Measurements from ENCODE around the gene ATP8B1.

Gene ATP8B1

DNA sequence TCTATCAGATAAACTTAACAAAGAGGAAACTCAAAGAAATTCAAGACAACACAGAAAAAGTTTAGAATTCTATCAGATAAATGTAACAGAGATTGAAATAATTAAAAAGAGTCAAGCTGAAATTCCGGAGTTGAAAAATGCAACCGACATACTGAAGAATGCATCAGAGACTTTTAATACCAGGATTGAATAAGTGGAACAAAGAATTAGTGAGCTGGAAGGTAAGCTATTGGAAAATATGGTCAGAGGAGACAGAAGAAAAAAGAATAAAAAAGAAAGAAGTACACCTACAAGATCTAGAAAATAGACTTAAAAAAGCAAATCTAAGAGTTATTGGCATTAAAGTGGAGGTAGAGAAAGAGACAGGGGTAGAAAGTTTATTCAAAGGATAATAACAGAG lies 88.0 kb downstream of the ATP8B1 start:
- TF ChIP-seq CREB1 (IDR thresholded peaks at IDR 0.05; ENCODE audit: low read depth) (no peak), CEBPB (IDR thresholded peaks at IDR 0.05) (no peak), ZBTB7A (IDR thresholded peaks at IDR 0.05; ENCODE audit: low read depth) (no peak), FOXM1 (IDR thresholded peaks at IDR 0.05; ENCODE audit: borderline replicate concordance, low read depth) (no peak), TAF1 (IDR thresholded peaks at IDR 0.05; ENCODE audit: low read depth) (no peak), EGR1 (IDR thresholded peaks at IDR 0.05) (no peak), YY1 (IDR thresholded peaks at IDR 0.05; ENCODE audit: low read depth) (no peak), TEAD4 (IDR thresholded peaks at IDR 0.05) (no peak), RAD21 (IDR thresholded peaks at IDR 0.05; ENCODE audit: low read depth) (no peak), NFIC (IDR thresholded peaks at IDR 0.05) (no peak), EP300 (IDR thresholded peaks at IDR 0.05; ENCODE audit: borderline replicate concordance) (no peak), TCF12 (IDR thresholded peaks at IDR 0.05; ENCODE audit: low read depth) (no peak)
- TF ChIP-seq, protein P1, sequence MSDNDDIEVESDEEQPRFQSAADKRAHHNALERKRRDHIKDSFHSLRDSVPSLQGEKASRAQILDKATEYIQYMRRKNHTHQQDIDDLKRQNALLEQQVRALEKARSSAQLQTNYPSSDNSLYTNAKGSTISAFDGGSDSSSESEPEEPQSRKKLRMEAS (IDR thresholded peaks at IDR 0.05): no peak
- TF ChIP-seq, protein P2, sequence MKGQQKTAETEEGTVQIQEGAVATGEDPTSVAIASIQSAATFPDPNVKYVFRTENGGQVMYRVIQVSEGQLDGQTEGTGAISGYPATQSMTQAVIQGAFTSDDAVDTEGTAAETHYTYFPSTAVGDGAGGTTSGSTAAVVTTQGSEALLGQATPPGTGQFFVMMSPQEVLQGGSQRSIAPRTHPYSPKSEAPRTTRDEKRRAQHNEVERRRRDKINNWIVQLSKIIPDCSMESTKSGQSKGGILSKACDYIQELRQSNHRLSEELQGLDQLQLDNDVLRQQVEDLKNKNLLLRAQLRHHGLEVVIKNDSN (IDR thresholded peaks at IDR 0.05): no peak
- TF ChIP-seq, protein P3, sequence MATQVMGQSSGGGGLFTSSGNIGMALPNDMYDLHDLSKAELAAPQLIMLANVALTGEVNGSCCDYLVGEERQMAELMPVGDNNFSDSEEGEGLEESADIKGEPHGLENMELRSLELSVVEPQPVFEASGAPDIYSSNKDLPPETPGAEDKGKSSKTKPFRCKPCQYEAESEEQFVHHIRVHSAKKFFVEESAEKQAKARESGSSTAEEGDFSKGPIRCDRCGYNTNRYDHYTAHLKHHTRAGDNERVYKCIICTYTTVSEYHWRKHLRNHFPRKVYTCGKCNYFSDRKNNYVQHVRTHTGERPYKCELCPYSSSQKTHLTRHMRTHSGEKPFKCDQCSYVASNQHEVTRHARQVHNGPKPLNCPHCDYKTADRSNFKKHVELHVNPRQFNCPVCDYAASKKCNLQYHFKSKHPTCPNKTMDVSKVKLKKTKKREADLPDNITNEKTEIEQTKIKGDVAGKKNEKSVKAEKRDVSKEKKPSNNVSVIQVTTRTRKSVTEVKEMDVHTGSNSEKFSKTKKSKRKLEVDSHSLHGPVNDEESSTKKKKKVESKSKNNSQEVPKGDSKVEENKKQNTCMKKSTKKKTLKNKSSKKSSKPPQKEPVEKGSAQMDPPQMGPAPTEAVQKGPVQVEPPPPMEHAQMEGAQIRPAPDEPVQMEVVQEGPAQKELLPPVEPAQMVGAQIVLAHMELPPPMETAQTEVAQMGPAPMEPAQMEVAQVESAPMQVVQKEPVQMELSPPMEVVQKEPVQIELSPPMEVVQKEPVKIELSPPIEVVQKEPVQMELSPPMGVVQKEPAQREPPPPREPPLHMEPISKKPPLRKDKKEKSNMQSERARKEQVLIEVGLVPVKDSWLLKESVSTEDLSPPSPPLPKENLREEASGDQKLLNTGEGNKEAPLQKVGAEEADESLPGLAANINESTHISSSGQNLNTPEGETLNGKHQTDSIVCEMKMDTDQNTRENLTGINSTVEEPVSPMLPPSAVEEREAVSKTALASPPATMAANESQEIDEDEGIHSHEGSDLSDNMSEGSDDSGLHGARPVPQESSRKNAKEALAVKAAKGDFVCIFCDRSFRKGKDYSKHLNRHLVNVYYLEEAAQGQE (IDR thresholded peaks at IDR 0.05; ENCODE audit: low read depth): no peak

DNA sequence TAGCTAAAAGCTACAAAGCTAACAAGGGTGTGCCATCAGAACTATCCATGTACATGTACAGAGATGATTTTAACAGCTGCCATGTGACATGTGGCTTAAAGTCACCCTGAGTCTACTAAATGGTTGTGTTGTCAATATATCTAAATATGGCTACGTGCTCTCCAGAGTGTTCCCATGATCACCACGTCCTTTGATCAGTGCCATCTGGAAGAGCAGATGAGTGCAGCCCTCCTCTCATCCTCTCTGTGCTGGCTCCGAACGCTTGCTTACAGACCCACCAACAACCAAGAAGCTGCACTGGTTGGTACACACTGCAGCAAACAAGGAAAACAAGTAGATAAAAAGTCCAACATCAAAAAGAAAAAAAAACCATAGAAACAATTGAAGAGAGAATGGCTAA lies 92.9 kb downstream of the ATP8B1 start:
- TF ChIP-seq EGR1 (IDR thresholded peaks at IDR 0.05): no peak
- TF ChIP-seq, protein P1 (IDR thresholded peaks at IDR 0.05): no peak
- TF ChIP-seq EP300 (IDR thresholded peaks at IDR 0.05; ENCODE audit: borderline replicate concordance): no peak
- no peak for TF ChIP-seq YY1 (IDR thresholded peaks at IDR 0.05; ENCODE audit: low read depth)
- TF ChIP-seq, protein P2 (IDR thresholded peaks at IDR 0.05): no peak
- TF ChIP-seq RAD21 (IDR thresholded peaks at IDR 0.05; ENCODE audit: low read depth): no peak
- TF ChIP-seq ZBTB7A (IDR thresholded peaks at IDR 0.05; ENCODE audit: low read depth): no peak
- no peak for TF ChIP-seq NFIC (IDR thresholded peaks at IDR 0.05)
- TF ChIP-seq FOXM1 (IDR thresholded peaks at IDR 0.05; ENCODE audit: borderline replicate concordance, low read depth): no peak
- no peak for TF ChIP-seq TAF1 (IDR thresholded peaks at IDR 0.05; ENCODE audit: low read depth)
- TF ChIP-seq TEAD4 (IDR thresholded peaks at IDR 0.05): no peak
- TF ChIP-seq, protein P3 (IDR thresholded peaks at IDR 0.05; ENCODE audit: low read depth): no peak
- TF ChIP-seq TCF12 (IDR thresholded peaks at IDR 0.05; ENCODE audit: low read depth): no peak
- TF ChIP-seq CEBPB (IDR thresholded peaks at IDR 0.05): no peak
- TF ChIP-seq CREB1 (IDR thresholded peaks at IDR 0.05; ENCODE audit: low read depth): no peak

DNA sequence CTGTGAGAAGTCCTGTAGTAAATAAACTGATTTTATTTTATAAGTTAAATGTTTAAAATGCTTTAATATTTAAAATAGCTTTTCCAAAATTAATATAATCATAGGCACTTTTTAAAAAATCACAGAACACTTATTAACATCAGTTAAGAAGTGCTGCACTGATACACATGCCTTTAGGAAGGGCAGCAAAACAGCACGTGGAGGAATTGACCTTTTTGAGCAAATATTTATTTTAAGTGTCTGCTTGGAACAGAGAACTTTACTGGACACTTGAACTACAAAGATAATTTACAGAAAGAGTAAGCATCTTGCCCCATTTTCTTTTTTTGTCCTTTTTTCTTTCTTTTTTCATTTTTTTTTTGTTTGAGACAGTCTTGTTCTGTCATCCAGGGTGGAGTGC lies 93.8 kb downstream of the ATP8B1 start:
- TF ChIP-seq FOXM1 (IDR thresholded peaks at IDR 0.05; ENCODE audit: borderline replicate concordance, low read depth) (no peak), YY1 (IDR thresholded peaks at IDR 0.05; ENCODE audit: low read depth) (no peak)

DNA sequence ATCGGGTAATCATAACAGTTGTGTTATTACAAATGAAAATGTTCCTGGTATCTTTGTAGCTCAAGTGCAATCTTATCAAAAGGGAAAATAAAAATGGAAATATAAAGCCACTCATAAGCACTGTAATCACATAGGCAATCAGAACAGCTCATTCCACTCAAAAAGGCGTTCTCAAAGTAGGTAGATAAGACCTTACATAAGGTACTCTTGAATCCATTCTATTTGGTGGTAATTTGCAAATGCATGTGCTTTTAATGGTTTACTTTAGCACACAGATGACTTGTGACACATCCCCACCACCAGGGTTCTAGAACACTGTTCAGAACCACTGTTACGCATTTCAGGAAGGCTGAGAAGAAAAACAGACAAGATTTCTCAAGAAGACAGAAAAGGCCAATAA lies 94.8 kb downstream of the ATP8B1 start:
- no peak for TF ChIP-seq RAD21 (IDR thresholded peaks at IDR 0.05; ENCODE audit: low read depth)
- TF ChIP-seq EGR1 (IDR thresholded peaks at IDR 0.05): no peak
- TF ChIP-seq, protein P1 (IDR thresholded peaks at IDR 0.05): no peak
- TF ChIP-seq ZBTB7A (IDR thresholded peaks at IDR 0.05; ENCODE audit: low read depth): no peak
- TF ChIP-seq FOXM1 (IDR thresholded peaks at IDR 0.05; ENCODE audit: borderline replicate concordance, low read depth): no peak
- TF ChIP-seq, protein P2 (IDR thresholded peaks at IDR 0.05): no peak

DNA sequence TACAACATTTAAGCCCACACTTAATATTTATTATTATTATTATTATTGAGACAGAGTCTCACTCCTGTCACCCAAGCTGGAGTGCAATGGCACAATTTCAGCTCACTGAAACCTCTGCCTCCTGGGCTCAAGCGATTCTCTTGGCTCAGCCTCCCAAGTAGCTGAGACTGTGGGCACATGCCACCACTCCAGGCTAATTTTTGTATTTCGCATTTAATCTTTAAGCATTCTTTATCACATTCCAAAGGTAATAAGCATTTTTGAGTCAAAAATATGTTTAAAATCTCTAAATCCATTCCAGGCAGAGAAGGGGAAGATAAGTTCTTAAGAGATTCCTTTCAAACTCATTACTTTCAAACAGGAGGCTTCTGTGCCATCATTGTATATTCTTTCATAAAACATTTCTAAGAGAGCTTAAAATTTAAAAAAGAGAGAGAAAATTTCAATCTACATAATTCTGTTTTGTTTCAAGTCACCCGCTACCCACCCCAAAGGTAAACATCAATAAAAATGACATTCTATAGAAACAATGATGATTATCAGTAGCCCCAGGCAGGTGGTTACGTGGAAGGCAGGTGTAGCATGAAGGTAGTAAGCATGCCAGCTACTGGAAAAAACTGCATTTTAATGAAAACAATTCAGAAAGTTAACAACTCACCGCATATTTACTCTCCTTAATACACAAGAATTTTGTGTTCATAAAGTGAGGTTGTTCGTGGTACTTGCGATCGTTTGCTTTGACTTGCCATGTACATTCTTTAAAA lies 97.1 kb downstream of the ATP8B1 start:
- TF ChIP-seq CEBPB (IDR thresholded peaks at IDR 0.05) (no peak), NFIC (IDR thresholded peaks at IDR 0.05) (no peak), FOXM1 (IDR thresholded peaks at IDR 0.05; ENCODE audit: borderline replicate concordance, low read depth) (no peak)

Data from Ishikawa (cell line).